Aorta (tissue), 5 donors: ENCODE measurements around the gene TRMT2A. TPM values are rescaled to one million over a fixed set of nuclear protein-coding genes. Genes with fewer than 3 reads are reported as not detected.
A peak's percentile ranks its signal among the peaks of the same experiment; 100 is the strongest.

Experiments used
- ATAC-seq: fragments of 200-7000 bp; cut with Tn5 transposase; one replicate; pipeline ENCODE4 v1.9.1; 2022; ENCODE audit warnings: moderate library complexity; ENCODE audit not compliant: low FRiP score
- DNase-seq, 2 donors: peaks; one replicate each; pipeline ENCODE4 v3.0.0-alpha.2; 2020
- H3K27ac ChIP-seq, 2 donors: one replicate each; pipeline ENCODE4 v1.5.1; 2013; ENCODE audit warnings: low read length in 2 of 2, mild to moderate bottlenecking in 2 of 2, moderate library complexity in 2 of 2, control low read depth in 1 of 2, inconsistent platforms in 1 of 2, low read depth in 1 of 2
- H3K27me3 ChIP-seq, 2 donors: one replicate each; pipeline ENCODE4 v1.6.1; 2013; ENCODE audit warnings: control low read depth in 1 of 2, low read length in 1 of 2, mild to moderate bottlenecking in 1 of 2, moderate library complexity in 1 of 2; ENCODE audit not compliant: insufficient read depth in 2 of 2, control insufficient read depth in 1 of 2
- H3K36me3 ChIP-seq, 2 donors: one replicate each; pipeline ENCODE4 v1.6.1; 2013; ENCODE audit warnings: control low read depth in 1 of 2, low read length in 1 of 2, mild to moderate bottlenecking in 1 of 2; ENCODE audit not compliant: insufficient read depth in 2 of 2, control insufficient read depth in 1 of 2
- H3K4me1 ChIP-seq, 2 donors: one replicate each; pipeline ENCODE4 v1.6.1; 2013; ENCODE audit warnings: low read length in 2 of 2, control low read depth in 1 of 2, mild to moderate bottlenecking in 1 of 2, moderate library complexity in 1 of 2; ENCODE audit not compliant: insufficient read depth in 2 of 2, control insufficient read depth in 1 of 2
- H3K4me3 ChIP-seq, 2 donors: one replicate each; pipeline ENCODE4 v1.5.1; 2013; ENCODE audit warnings: low read length in 2 of 2, control low read depth in 1 of 2, mild to moderate bottlenecking in 1 of 2
- H3K9me3 ChIP-seq: one replicate; pipeline ENCODE4 v1.6.1; 2013; ENCODE audit warnings: mild to moderate bottlenecking, low read length; ENCODE audit not compliant: control insufficient read depth
- WGBS, 2 donors: extraction: QIAGEN DNeasy Blood & Tissue Kit; methylation state at CpG; one replicate each; pipeline ENCODE4 v1.1.7; 2013; 5-methylcytosine and 5-hydroxymethylcytosine counted together
- intact Hi-C, 2 donors: fragments of 100-400 bp; cut with DNase I; formaldehyde crosslinking; loops; one replicate each; pipeline versions ENCODE4 v1.14.2 to v1.15.0; 2022
- polyA plus RNA-seq, 2 donors: library from polyadenylated mRNA; stranded (reverse); fragments of 200-250 nt; gene quantifications; one replicate each; pipeline ENCODE4 v1.2.3, GENCODE V29; 2013
- total RNA-seq, 2 donors: library from RNA; stranded (reverse); fragmentation: NEBNext Ultra II Directional; extraction: Animal tissue kit (Norgen Biotek cat#: 25700); gene quantifications; one replicate each; pipeline ENCODE4 v1.2.1, GENCODE V29; 2021
- donor health status: healthy with polysubstance abuse.
- donor health status: Bipolar disorder and iron deficiency.
- donor health status: DM: no; HTN: no; CAD: no.
- donor health status: DM: no; HTN: no; CAD: no.
- donor health status: DM: yes; HTN: yes; CAD: no.

TRMT2A gene
- total and polyA plus RNA-seq, 4 donors = 15.9 to 152 (median 46.2) TPM

- H3K27ac ChIP-seq = no peak overlapping the region
- intact Hi-C loops = no loop called here
- no peak for ATAC-seq
Observed at GRCh38 chr22:20137671-20138416, 20.8 kb upstream of the TRMT2A start.

GRCh38 chr22:20137113-20137512 is 20.1 kb upstream of the TRMT2A start:
- no peak for ATAC-seq
- no peak overlapping the region for H3K27ac ChIP-seq
- DNase-seq = no peak
- no peaks in the 10 kb centered on the region for H3K9me3 ChIP-seq
- 62 to 63% methylated on average over 13 of the region's 13 CpGs for WGBS, 2 donors
- no peaks in the 10 kb centered on the region for H3K4me1 ChIP-seq
- no peaks in the 10 kb centered on the region for H3K36me3 ChIP-seq
- H3K4me3 ChIP-seq = no peak overlapping the region
- no peaks in the 10 kb centered on the region for H3K27me3 ChIP-seq
- intact Hi-C loops = no loop called here

More at GRCh38 chr22:20137671-20138416, 20.8 kb upstream of the TRMT2A start:
- no peaks in the 10 kb centered on the region for H3K27me3 ChIP-seq
- no peaks in the 10 kb centered on the region for H3K9me3 ChIP-seq
- no peaks in the 10 kb centered on the region for H3K36me3 ChIP-seq
- DNase-seq = no peak
- 11 to 13% methylated on average over 26 of the region's 26 CpGs for WGBS, 2 donors
- H3K4me1 ChIP-seq = no peaks in the 10 kb centered on the region
- H3K4me3 ChIP-seq = no peak overlapping the region

- Histone ChIP-seq H3K27me3 (no peaks in the 10 kb centered on the region), H3K36me3 (no peaks in the 10 kb centered on the region), H3K27ac (no peak overlapping the region), H3K4me3 (no peak overlapping the region), H3K4me1 (no peaks in the 10 kb centered on the region), H3K9me3 (no peaks in the 10 kb centered on the region)
- DNase-seq (no peak), ATAC-seq (no peak)
- intact Hi-C loops = no loop called here
- 92 to 94% methylated on average over 5 of the region's 5 CpGs for WGBS, 2 donors
Observed at GRCh38 chr22:20136603-20136873, 19.5 kb upstream of the TRMT2A start.

GRCh38 chr22:20135806-20136602 is 19.0 kb upstream of the TRMT2A start:
- Histone ChIP-seq H3K27me3 (no peaks in the 10 kb centered on the region), H3K4me1 (no peaks in the 10 kb centered on the region), H3K4me3 (no peak overlapping the region), H3K36me3 (no peaks in the 10 kb centered on the region), H3K27ac (no peak overlapping the region), H3K9me3 (no peaks in the 10 kb centered on the region)
- ATAC-seq (no peak), DNase-seq (no peak)
- WGBS, 2 donors = 52 to 66% methylated on average over 25 of the region's 25 CpGs
- intact Hi-C loops = no loop called here

- Histone ChIP-seq H3K27ac (no peak overlapping the region), H3K4me1 (no peaks in the 10 kb centered on the region), H3K9me3 (no peaks in the 10 kb centered on the region), H3K4me3 (no peak overlapping the region), H3K36me3 (no peaks in the 10 kb centered on the region), H3K27me3 (no peaks in the 10 kb centered on the region)
- intact Hi-C loops = no loop called here
- DNase-seq (no peak), ATAC-seq (no peak)
- WGBS, 2 donors = 47 to 50% methylated on average over 4 of the region's 4 CpGs
Observed at GRCh38 chr22:20135265-20135664, 18.2 kb upstream of the TRMT2A start.

- H3K27ac ChIP-seq = no peak overlapping the region
- 75 to 77% methylated on average over 12 of the region's 12 CpGs for WGBS, 2 donors
- H3K4me1 ChIP-seq = no peaks in the 10 kb centered on the region
- H3K4me3 ChIP-seq = no peak overlapping the region
- no peaks in the 10 kb centered on the region for H3K9me3 ChIP-seq
- no peaks in the 10 kb centered on the region for H3K36me3 ChIP-seq
- intact Hi-C loops = loop anchor here in 1 of 2 donors (5.0 kb wide), 1 partner anchor 957 kb away; the partner anchor contains the start of gene SLC25A1
- DNase-seq (no peak), ATAC-seq (no peak)
- H3K27me3 ChIP-seq = no peaks in the 10 kb centered on the region
Observed at GRCh38 chr22:20133930-20134549, 17.0 kb upstream of the TRMT2A start.

GRCh38 chr22:20132686-20133246 is 15.7 kb upstream of the TRMT2A start:
- H3K27me3 ChIP-seq = no peaks in the 10 kb centered on the region
- H3K4me1 ChIP-seq = no peaks in the 10 kb centered on the region
- no peak for DNase-seq
- ATAC-seq = no peak
- intact Hi-C loops = loop anchor here in 1 of 2 donors (5.0 kb wide), 1 partner anchor 955 kb away; the partner anchor contains the start of gene SLC25A1
- no peaks in the 10 kb centered on the region for H3K36me3 ChIP-seq
- no peaks in the 10 kb centered on the region for H3K9me3 ChIP-seq
- H3K27ac ChIP-seq = no peak overlapping the region
- H3K4me3 ChIP-seq = peak overlapping the region; percentile 75 to 93
- 32 to 40% methylated on average over 16 of the region's 16 CpGs for WGBS, 2 donors

- Histone ChIP-seq H3K9me3 (no peaks in the 10 kb centered on the region), H3K36me3 (no peaks in the 10 kb centered on the region), H3K4me3 (peak overlapping the region; percentile 75 to 93), H3K4me1 (no peaks in the 10 kb centered on the region), H3K27me3 (no peaks in the 10 kb centered on the region), H3K27ac (peak overlapping the region in 1 of 2 donors; percentile 21)
- 0 to 1% methylated on average over 50 to 72 of the region's 72 CpGs for WGBS, 2 donors
- DNase-seq (peak; percentile 71 to 82), ATAC-seq (no peak)
- intact Hi-C loops = loop anchor here in 1 of 2 donors (5.0 kb wide), 1 partner anchor 955 kb away; the partner anchor contains the start of gene SLC25A1
Observed at GRCh38 chr22:20131859-20132685, 15.0 kb upstream of the TRMT2A start.
